Renal cortex interstitium (tissue), 3 donors: Measurements from ENCODE around the gene ZNF831. TPM values are rescaled to one million over a fixed set of nuclear protein-coding genes. Genes with fewer than 3 reads are reported as not detected.

Experiments used
- polyA plus RNA-seq, 3 donors: library from polyadenylated mRNA; unstranded; fragments of 120-200 nt; gene quantifications; one replicate each; pipeline ENCODE4 v1.2.1, GENCODE V29; 2013; ENCODE audit not compliant: insufficient read length in 3 of 3

Gene ZNF831
- polyA plus RNA-seq, 3 donors, result 0.08 to 0.11 (median 0.10) TPM

Other genes starting within 250 kb of the ZNF831 start
- gene NELFCD, start 182.6 kb upstream of the ZNF831 start, polyA plus RNA-seq, result 100 to 1,000 TPM; 139 to 146 (median 141) TPM
- gene CTSZ, start 156.6 kb upstream of the ZNF831 start, polyA plus RNA-seq, result 10 to 100 TPM; 72.7 to 79.1 (median 78.6) TPM
- gene TUBB1, start 144.4 kb upstream of the ZNF831 start, polyA plus RNA-seq, result 1 to 10 TPM; 1.9 to 3.2 (median 2.9) TPM
- gene ATP5F1E, start 131.5 kb upstream of the ZNF831 start, polyA plus RNA-seq, result 100 to 1,000 TPM; 170 to 266 (median 207) TPM
- 10 to 100 TPM; 65.5 to 82.4 (median 69.7) TPM for gene PRELID3B, start 121.0 kb upstream of the ZNF831 start, polyA plus RNA-seq
- gene EDN3, start 136.8 kb downstream of the ZNF831 start, polyA plus RNA-seq, result 1 to 10 TPM; 5.1 to 5.4 (median 5.2) TPM